Uterus (tissue), 2 donors: ENCODE data around the gene FOXO1.

ENCODE experiments used
- POLR2A ChIP-seq, 2 donors: fragments of 450-650 bp; IDR thresholded peaks; one replicate each; pipeline ENCODE4 v1.6.1; 2016; ENCODE audit warnings: antibody characterized with exemption in 2 of 2, mild to moderate bottlenecking in 1 of 2, moderate library complexity in 1 of 2
- TF ChIP-seq, protein P1 (sequence below), 4 experiments: fragments of 200-600 bp in 2 of 4; fragments of 450-650 bp in 2 of 4; sonication (generic) in 2 of 4; IDR thresholded peaks; one replicate each; pipeline ENCODE4 v1.5.1; 2016 to 2019; ENCODE audit warnings: antibody characterized with exemption in 4 of 4, mild to moderate bottlenecking in 2 of 4, moderate library complexity in 1 of 4

DNA sequence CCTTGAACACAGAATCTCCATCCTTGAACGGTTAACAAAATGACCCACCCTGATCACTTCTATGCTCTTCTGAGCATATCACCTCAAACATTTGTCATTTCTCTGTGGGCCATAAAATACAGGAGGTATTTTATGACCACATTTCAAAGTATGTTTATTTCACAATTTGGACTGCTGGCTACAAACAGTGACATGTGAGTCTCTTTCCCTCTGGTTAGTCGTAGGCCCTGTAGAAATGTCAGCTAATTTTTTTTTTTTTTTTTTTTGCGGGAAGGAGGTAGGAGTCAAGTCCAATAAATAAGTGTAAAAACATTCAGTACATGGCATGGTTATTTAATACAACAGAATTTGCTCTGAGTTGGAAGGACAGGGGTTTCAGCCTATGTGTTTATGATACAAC, 70.7 kb downstream of the FOXO1 start:
- TF ChIP-seq, protein P1, sequence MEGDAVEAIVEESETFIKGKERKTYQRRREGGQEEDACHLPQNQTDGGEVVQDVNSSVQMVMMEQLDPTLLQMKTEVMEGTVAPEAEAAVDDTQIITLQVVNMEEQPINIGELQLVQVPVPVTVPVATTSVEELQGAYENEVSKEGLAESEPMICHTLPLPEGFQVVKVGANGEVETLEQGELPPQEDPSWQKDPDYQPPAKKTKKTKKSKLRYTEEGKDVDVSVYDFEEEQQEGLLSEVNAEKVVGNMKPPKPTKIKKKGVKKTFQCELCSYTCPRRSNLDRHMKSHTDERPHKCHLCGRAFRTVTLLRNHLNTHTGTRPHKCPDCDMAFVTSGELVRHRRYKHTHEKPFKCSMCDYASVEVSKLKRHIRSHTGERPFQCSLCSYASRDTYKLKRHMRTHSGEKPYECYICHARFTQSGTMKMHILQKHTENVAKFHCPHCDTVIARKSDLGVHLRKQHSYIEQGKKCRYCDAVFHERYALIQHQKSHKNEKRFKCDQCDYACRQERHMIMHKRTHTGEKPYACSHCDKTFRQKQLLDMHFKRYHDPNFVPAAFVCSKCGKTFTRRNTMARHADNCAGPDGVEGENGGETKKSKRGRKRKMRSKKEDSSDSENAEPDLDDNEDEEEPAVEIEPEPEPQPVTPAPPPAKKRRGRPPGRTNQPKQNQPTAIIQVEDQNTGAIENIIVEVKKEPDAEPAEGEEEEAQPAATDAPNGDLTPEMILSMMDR (IDR thresholded peaks at IDR 0.05), result no peak
- no peak for TF ChIP-seq POLR2A (IDR thresholded peaks at IDR 0.05)
